Stimulated activated CD4-positive, alpha-beta T cell treated with anti-CD3 and anti-CD28 coated beads, Interleukin-12 subunit alpha, Interleukin-12 subunit beta, amount 100 ng/mL, for 24 hours (primary cell): Measurements from ENCODE around the gene LYL1.
"Not testable (repeated sequence)": the region's sequence is repeated elsewhere in the genome, so short reads cannot be mapped to it uniquely, and the experiment has no call there.

Experiments
- DNase-seq, 2 experiments: peaks; one replicate each; pipeline ENCODE4 v3.0.0-alpha.2; 2020; ENCODE audit warnings: low read depth in 2 of 2

The LYL1 gene

GRCh38 chr19:13102666-13103580, at the start of gene LYL1:
Gene LYL1, minus strand, starts transcription at chr19:13102858. Its CDS starts 1,687 bp downstream, at chr19:13101171.
- no peak for DNase-seq

- DNase-seq = peak; percentile 91 to 93
Observed at GRCh38 chr19:13151605-13152355, 49.1 kb upstream of the LYL1 start.

GRCh38 chr19:13150931-13151604, 48.4 kb upstream of the LYL1 start:
- no peak for DNase-seq

- DNase-seq = peak; percentile 86 to 89
Observed at GRCh38 chr19:13150187-13150930, 47.7 kb upstream of the LYL1 start, which contains the start of the genes IER2 and STX10. Gene IER2, plus strand, starts transcription at chr19:13150411. Its CDS starts 2,776 bp downstream, at chr19:13153187. Gene STX10, minus strand, starts transcription at chr19:13150375. Its CDS starts 202 bp downstream, at chr19:13150173.

GRCh38 chr19:13149628-13150186, 47.0 kb upstream of the LYL1 start:
- DNase-seq = peak in 1 of 2 experiments; percentile 41

GRCh38 chr19:13149173-13149627, 46.5 kb upstream of the LYL1 start:
- not testable (repeated sequence) for DNase-seq

GRCh38 chr19:13146763-13147563, 44.3 kb upstream of the LYL1 start:
- no peak for DNase-seq

- DNase-seq = no peak
Observed at GRCh38 chr19:13139633-13140311, 37.1 kb upstream of the LYL1 start.

- DNase-seq = no peak
Observed at GRCh38 chr19:13138916-13139198, 36.2 kb upstream of the LYL1 start.

GRCh38 chr19:13138171-13138915, 35.7 kb upstream of the LYL1 start:
- DNase-seq = no peak

GRCh38 chr19:13137290-13137794, 34.7 kb upstream of the LYL1 start:
- no peak for DNase-seq

GRCh38 chr19:13135068-13136062, 32.7 kb upstream of the LYL1 start:
- DNase-seq = no peak

GRCh38 chr19:13134626-13135025, 32.0 kb upstream of the LYL1 start:
- no peak for DNase-seq

GRCh38 chr19:13133241-13133870, 30.7 kb upstream of the LYL1 start:
- no peak for DNase-seq

- DNase-seq = peak in 1 of 2 experiments; percentile 68
Observed at GRCh38 chr19:13132471-13133180, 30.0 kb upstream of the LYL1 start.

GRCh38 chr19:13130886-13131490, 28.3 kb upstream of the LYL1 start:
- no peak for DNase-seq
